DMS53 (cell line): Measurements from ENCODE around the gene HBA2.
A peak's percentile ranks its signal among the peaks of the same experiment; 100 is the strongest.
"Not testable (repeated sequence)": the region's sequence is repeated elsewhere in the genome, so short reads cannot be mapped to it uniquely, and the experiment has no call there.

Experiments used
- DNase-seq: peaks from one replicate; lab custom pipeline; 2025; lab: John Stamatoyannopoulos, UW

HBA2 gene

GRCh38 chr16:155031-155398 is 17.7 kb upstream of the HBA2 start:
- DNase-seq: no peak

- DNase-seq: peak; percentile 23
Measured at GRCh38 chr16:159136-159849, 13.4 kb upstream of the HBA2 start.

- DNase-seq: not testable (repeated sequence)
Measured at GRCh38 chr16:160242-160641, 12.4 kb upstream of the HBA2 start.

- DNase-seq: no peak
Measured at GRCh38 chr16:160691-161190, 11.9 kb upstream of the HBA2 start.

- no peak for DNase-seq
Measured at GRCh38 chr16:162271-162991, 10.2 kb upstream of the HBA2 start.

GRCh38 chr16:163139-163538 is 9.5 kb upstream of the HBA2 start:
- DNase-seq: not testable (repeated sequence)

- not testable (repeated sequence) for DNase-seq
Measured at GRCh38 chr16:163696-164095, 9.0 kb upstream of the HBA2 start.

- not testable (repeated sequence) for DNase-seq
Measured at GRCh38 chr16:164134-164823, 8.4 kb upstream of the HBA2 start.

- no peak for DNase-seq
Measured at GRCh38 chr16:164827-165538, 7.7 kb upstream of the HBA2 start.

- DNase-seq: peak; percentile 40
Measured at GRCh38 chr16:165539-166374, 6.9 kb upstream of the HBA2 start, which contains the start of gene HBM. TSS of gene HBM (plus strand) at chr16:165978. CDS start at chr16:165998, 20 bp downstream.

- DNase-seq: no peak
Measured at GRCh38 chr16:166375-167121, 6.1 kb upstream of the HBA2 start.

GRCh38 chr16:167122-167690 is 5.5 kb upstream of the HBA2 start:
- no peak for DNase-seq

- DNase-seq: no peak
Measured at GRCh38 chr16:168424-168823, 4.3 kb upstream of the HBA2 start.

GRCh38 chr16:169014-169413 is 3.7 kb upstream of the HBA2 start:
- DNase-seq: no peak

GRCh38 chr16:170088-170507 is 2.6 kb upstream of the HBA2 start:
- DNase-seq: not testable (repeated sequence)

- DNase-seq: no peak
Measured at GRCh38 chr16:170788-171187, 1.9 kb upstream of the HBA2 start.

- DNase-seq: not testable (repeated sequence)
Measured at GRCh38 chr16:173211-173854, 657 bp downstream of the HBA2 start.

- DNase-seq: not testable (repeated sequence)
Measured at GRCh38 chr16:173928-174769, 1.5 kb downstream of the HBA2 start.
